GM21528 (cell line): Measurements from ENCODE around the gene RBBP4.

Experiments
- ATAC-seq: cut with Tn5 transposase; IDR thresholded peaks from one replicate; pipeline ENCODE4 v1.9.1; 2021; ENCODE audit warnings: mild to moderate bottlenecking, moderate library complexity; ENCODE audit not compliant: unreplicated experiment, low FRiP score

RBBP4 gene

DNA sequence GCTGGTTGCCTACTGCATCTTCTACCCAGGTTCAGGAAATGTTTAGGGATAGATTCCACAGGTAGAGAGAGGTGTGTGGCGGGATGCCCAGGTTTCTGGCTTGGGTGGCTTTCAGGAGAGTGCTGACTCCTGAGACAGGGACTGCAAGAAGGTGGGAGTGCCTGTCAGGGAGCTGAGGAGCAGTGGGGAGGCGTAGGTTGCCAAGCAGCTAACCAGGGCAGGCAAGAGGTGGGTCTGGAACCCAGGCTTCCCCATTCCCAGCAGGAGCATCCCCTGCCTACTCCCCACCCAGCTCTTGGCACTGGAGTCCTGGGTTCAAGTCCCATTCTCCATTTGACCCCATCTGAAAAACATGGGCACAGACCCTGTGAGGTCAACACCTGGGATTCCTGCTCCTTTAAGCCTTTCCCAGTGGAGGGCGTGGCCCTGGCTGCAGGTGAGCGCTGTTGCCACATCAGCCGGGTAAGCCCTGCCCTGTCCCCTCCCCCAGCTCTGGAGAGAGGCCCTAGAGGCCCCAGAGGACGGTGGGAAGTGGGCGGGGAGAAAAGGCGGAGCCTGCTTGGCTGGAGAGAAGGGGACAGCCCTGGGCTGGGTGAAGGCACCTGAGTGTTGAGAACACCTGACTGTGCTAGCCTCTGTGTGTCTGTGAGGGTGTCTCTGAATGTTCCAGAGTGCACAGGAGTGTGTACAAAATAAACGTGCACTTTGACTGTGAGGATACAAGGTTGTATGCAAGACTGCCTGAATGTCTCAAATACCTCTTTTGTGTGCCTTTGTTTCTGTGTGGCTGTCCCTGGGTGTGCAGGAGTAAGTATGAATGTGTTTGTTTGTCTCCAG is 65.5 kb downstream of the RBBP4 start:
- ATAC-seq, result no peak

DNA sequence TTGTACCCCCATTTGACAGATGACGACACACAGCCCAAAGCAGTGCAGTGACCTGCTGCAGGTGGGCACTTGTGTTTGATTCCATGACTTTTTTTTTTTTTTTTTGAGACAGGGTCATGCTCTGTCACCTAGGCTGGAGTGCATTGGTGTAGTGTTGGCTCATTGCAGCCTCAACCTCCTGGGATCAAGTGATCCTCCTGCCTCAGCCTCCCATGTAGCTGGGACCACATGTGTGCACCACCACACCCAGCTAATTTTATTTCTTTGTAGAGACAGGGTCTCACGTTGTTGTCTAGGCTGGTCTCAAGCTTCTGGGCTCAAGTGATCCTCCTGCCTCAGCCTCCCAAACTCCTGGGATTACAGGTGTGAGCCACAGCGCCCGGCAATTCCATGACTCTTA is 66.5 kb downstream of the RBBP4 start:
- ATAC-seq, result no peak

DNA sequence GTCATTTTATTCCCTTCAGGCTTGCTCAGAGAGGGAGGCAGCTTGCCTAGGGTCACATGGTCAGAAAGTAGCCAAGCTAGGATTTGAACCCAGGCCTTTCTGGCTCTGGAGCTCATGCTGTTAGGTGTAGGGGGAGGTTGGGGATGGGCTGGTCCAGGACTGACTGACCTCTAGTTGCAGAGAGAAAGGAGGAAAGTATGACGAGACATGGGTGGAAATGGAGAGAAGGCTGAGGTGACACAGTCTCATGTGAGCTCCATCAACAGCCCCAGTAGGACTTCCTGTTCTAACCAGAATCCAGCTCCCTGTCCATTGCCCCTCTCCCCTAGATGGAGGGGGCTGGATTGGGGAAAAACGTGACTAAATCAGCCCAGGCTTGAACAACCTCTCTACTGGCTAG is 67.0 kb downstream of the RBBP4 start:
- no peak for ATAC-seq

DNA sequence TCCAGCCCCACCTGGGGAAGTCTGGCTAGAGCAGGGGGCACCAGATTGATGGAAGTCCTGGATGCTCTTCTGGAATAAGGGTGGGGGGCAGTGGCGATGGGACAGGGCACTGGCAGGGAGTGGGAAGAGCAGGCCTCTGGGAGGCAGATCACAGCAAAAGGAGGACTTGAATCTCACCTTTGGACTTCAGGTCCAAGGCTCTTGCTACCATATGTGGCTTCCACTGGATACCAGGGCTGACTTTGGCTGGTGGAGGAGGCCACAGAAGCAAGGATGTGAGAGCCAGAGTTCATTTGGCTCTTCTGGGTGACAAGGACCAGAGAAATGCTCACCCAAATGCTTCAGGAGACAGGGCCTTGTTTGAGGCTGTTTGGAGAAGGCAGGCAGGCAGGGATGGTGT is 67.5 kb downstream of the RBBP4 start:
- no peak for ATAC-seq

DNA sequence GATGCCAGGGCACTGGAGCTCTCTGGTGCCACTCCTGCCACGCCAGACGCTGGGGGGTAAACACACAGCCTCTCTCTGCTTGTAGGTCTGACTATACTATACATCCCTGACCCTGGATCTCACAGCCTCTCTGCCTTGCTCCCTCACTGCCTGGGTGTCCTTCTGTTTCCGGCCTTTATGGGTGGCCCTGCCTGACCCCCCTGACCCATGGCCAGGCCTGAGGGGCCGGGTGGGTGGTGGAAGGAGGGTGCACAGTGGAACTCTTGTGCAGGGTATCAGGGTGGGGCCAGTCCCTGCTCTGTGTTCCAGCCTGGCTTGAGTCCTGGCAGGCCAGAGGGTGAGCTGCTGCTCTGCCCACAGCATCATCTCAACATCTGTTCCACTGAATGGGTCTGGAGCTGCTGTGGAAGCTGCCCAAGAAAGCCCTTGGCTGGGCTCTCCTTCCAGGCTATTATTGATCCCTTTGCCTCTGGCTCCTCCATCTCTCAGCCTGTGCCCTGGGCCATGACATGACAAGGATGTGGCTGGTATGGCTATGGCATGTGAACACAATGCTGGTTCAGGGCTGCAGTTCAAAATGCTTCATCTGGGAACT is 68.8 kb downstream of the RBBP4 start:
- ATAC-seq, result no peak

DNA sequence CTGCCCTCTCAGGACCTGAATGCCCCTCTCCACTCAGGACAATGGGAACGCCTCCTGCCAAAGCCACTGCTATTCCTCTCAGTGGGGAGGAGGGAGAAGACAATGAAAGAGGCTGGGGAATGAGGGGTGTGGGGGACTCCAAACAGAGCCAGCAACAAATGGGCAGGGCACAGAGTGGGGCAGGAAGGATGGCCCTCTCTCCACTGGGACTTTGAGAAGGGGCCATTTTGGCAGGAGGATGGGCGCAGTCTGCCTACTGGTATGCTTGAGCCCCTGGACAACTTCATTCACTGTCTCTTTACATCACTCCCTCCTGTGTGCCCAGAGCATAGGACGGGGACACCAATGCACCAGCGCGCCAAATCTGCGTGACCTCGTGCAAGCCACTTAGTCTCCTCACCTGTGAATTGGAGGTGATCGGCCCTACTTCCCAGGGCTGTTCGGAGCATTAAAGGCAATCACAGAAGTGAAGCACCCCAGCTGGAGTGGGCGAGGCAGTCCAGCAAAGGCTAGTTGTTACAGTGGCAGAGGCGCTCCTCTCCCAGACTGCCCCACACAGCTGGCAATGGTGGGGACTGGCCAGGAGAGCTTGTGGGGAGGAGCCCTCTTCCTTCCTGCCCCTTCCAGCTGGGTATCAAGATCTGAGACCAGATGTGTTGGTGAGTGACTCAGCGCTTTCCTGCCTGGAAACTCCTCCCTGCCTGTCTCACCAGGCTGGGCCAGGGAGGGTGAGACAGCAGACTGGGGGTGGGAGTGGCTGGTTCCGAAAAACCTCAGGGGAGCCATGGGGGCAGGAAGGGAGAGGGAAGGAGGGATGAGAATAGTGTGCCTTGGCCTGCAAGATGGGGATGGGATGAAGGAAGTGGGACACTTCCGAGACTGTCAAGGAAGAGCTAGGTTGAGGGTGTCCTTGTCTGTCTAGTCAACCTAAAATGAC is 73.9 kb downstream of the RBBP4 start:
- no peak for ATAC-seq

DNA sequence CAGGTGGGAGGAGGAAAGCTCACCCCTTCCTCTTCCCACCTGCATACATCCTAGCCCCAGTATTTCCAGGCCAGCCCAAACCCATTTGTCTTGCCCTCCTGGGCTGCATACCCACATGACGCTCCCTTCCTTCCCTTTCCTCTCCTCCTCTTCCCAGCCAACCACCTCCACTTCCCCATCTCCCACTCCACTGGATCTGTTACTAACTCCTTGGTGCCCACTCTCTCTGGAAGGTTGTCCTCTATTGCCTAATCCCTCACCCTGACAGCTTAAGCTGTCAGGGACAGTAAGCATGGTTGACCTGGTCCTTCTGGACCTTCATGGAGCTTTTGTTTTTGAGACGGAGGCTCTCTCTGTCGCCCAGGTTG is 74.6 kb downstream of the RBBP4 start:
- no peak for ATAC-seq

DNA sequence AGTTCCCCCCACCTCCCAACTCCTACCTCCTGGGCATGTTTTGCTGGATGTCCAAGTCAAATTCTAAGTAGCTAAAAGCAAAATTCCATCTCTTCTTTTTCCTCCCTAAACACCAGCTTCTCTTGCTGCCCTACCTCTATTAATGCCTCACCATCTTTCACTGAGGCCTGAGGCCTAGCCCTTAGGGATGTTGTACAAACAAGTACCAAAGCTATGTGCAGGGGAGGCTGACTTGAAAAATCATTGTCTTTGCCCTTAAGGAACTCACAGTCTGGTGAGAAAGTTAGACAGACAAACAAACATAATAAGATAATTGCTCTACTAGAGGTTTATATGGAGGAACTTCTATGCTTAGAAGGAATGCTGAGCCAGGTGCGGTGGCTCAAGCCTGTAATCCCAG is 76.9 kb downstream of the RBBP4 start:
- ATAC-seq, result no peak

DNA sequence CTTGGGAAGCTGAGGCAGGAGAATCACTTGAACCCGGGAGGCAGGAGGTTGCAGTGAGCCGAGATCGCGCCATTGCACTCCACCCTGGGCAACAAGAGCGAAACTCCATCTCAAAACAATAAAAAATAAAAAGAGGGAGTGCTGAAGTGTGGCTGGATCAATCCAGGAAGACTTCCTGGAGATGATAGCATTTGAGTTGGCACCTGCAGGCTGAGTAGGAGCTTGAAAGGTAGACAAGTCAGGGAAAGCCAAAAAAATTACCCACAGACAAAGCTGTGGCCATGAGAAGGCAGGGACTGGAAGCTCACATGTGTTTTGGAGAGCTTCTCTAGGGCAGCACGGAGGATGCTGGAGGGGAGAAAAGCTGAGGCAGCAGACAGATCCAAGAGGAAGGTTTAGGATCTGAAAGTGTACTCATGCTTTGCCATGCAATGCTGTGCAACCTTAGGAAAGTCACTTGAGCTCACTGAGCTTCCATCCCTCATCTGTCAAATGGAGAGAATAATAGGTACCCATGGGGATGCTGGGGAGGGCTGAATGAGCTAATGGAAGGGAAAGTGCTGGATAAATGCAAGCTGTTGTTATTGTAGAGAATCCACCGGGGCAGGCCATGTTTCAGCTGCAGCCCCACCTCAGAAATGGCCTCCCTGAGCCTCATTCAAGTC is 77.5 kb downstream of the RBBP4 start:
- ATAC-seq, result no peak

DNA sequence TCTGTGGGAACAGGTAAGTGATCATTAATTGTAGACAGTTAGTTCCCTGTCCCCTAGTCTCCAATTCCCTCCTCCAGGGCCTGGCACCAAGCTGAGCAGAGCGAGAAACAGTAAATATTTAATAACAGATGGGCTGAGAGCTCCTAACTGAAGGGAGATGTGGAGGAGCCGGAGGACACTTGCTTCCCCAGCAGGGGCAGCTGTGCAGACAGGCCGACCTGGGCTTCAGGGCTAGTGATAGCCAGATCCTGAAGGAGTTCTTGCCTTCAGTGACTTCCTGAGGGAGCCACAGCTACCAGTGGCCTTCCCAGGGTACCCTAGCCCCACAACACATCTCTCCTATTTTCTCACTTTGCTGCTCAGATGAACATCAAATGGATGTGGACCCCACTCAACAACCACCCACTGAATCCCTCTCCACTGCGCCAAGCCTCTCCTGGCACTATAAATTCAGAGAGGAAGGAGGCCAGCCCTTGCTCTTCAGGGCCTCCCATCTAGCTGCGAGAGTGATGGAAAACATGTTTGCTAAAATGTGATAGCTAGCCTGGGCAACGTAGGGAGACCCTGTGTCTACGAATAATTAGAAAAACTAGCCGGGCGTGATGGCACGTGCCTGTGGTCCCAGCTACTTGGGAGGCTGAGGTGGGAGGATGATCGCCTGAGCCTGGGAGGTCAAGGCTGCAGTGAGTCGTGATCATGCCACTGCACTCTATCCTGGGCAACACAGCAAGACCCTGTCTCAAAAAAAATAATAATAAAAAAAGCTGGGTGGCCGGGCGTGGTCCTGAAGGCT is 78.4 kb downstream of the RBBP4 start:
- ATAC-seq, result no peak

DNA sequence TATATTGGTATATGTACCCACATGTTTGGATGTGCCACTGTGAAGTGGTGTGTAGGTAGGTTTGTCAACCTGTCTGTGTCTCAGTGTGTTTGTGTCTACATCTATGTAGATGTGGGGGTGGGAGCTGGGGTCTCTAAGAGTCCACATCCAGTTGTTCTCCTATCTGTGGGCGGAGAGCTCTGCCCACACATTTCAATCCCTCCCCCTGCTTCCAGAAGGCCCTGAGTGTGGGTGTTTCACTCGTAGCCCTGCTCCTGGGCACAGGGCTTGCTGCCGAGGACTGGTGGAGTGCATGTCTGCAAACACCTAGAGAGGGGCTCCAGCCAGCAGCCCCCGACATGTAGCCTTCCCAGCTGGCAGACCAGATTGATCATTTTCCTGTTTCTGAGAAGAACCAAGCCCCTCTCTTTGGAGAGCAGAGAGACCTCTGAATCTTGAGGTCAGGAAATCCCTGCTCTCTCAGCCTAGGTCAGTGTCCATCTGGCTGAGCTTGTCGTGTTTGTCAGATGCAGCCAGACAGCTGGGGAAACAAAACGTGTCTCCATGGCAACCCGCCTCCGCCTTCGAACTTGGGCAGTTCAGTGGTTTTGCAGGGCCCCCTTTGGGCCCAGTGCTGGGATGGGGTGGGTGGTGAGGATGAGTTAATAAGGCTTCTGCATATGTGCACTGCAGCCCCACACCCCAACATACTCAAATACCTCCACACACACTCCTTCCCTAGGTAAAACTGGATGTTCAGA is 82.7 kb downstream of the RBBP4 start:
- no peak for ATAC-seq
